Measurements from ENCODE around the gene BLTP3B.

BLTP3B gene

GRCh38 chr12:100166232-100166631 lies 23.6 kb upstream of the BLTP3B start:
- Histone ChIP-seq H3K9me3 (ENCODE audit: control insufficient read depth, insufficient read depth, low read length) (no peaks in the 10 kb centered on the region), H3K79me2 (ENCODE audit: control insufficient read depth, low read length) (no peaks in the 10 kb centered on the region), H3K27ac (ENCODE audit: low read depth, low read length) (no peak overlapping the region), H3K36me3 (ENCODE audit: control insufficient read depth, low read length) (no peaks in the 10 kb centered on the region; the same call in 1 of the 2 replicates), H4K20me1 (ENCODE audit: control insufficient read depth, insufficient read depth, low read depth, low read length) (no peaks in the 10 kb centered on the region), H3F3A (ENCODE audit: control insufficient read depth, insufficient read depth) (no peaks in the 10 kb centered on the region), H3K4me1 (ENCODE audit: control insufficient read depth, low read length) (no peaks in the 10 kb centered on the region), H3K4me2 (ENCODE audit: low read length) (no peak overlapping the region), H3K9me2 (replicated peaks; ENCODE audit: control insufficient read depth, low read length) (no peaks in the 10 kb centered on the region), H3K27me3 (ENCODE audit: control insufficient read depth, low read length) (no peaks in the 10 kb centered on the region), H3K4me3 (ENCODE audit: low read length) (no peak overlapping the region)
- no peak for TF ChIP-seq EZH2phosphoT487 (IDR thresholded peaks at IDR 0.05; ENCODE audit: borderline replicate concordance, low read length)
- TF ChIP-seq, protein P1, sequence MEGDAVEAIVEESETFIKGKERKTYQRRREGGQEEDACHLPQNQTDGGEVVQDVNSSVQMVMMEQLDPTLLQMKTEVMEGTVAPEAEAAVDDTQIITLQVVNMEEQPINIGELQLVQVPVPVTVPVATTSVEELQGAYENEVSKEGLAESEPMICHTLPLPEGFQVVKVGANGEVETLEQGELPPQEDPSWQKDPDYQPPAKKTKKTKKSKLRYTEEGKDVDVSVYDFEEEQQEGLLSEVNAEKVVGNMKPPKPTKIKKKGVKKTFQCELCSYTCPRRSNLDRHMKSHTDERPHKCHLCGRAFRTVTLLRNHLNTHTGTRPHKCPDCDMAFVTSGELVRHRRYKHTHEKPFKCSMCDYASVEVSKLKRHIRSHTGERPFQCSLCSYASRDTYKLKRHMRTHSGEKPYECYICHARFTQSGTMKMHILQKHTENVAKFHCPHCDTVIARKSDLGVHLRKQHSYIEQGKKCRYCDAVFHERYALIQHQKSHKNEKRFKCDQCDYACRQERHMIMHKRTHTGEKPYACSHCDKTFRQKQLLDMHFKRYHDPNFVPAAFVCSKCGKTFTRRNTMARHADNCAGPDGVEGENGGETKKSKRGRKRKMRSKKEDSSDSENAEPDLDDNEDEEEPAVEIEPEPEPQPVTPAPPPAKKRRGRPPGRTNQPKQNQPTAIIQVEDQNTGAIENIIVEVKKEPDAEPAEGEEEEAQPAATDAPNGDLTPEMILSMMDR (IDR thresholded peaks at IDR 0.05; ENCODE audit: low read depth, low read length, poor library complexity, severe bottlenecking) = no peak

GRCh38 chr12:100165356-100165755 lies 22.7 kb upstream of the BLTP3B start:
- H3K4me2 ChIP-seq (ENCODE audit: low read length) = no peak overlapping the region
- H3K9me3 ChIP-seq (ENCODE audit: control insufficient read depth, insufficient read depth, low read length) = no peaks in the 10 kb centered on the region
- no peaks in the 10 kb centered on the region for H4K20me1 ChIP-seq (ENCODE audit: control insufficient read depth, insufficient read depth, low read depth, low read length)
- H3K4me1 ChIP-seq (ENCODE audit: control insufficient read depth, low read length) = no peaks in the 10 kb centered on the region
- H3K27me3 ChIP-seq (ENCODE audit: control insufficient read depth, low read length) = no peaks in the 10 kb centered on the region
- no peaks in the 10 kb centered on the region for H3K9me2 ChIP-seq (replicated peaks; ENCODE audit: control insufficient read depth, low read length)
- no peaks in the 10 kb centered on the region; the same call in 1 of the 2 replicates for H3K36me3 ChIP-seq (ENCODE audit: control insufficient read depth, low read length)
- TF ChIP-seq, protein P1 (IDR thresholded peaks at IDR 0.05; ENCODE audit: low read depth, low read length, poor library complexity, severe bottlenecking) = no peak
- no peak for TF ChIP-seq EZH2phosphoT487 (IDR thresholded peaks at IDR 0.05; ENCODE audit: borderline replicate concordance, low read length)
- no peak overlapping the region for H3K4me3 ChIP-seq (ENCODE audit: low read length)
- no peaks in the 10 kb centered on the region for H3F3A ChIP-seq (ENCODE audit: control insufficient read depth, insufficient read depth)
- no peaks in the 10 kb centered on the region for H3K79me2 ChIP-seq (ENCODE audit: control insufficient read depth, low read length)
- no peak overlapping the region for H3K27ac ChIP-seq (ENCODE audit: low read depth, low read length)

DNA sequence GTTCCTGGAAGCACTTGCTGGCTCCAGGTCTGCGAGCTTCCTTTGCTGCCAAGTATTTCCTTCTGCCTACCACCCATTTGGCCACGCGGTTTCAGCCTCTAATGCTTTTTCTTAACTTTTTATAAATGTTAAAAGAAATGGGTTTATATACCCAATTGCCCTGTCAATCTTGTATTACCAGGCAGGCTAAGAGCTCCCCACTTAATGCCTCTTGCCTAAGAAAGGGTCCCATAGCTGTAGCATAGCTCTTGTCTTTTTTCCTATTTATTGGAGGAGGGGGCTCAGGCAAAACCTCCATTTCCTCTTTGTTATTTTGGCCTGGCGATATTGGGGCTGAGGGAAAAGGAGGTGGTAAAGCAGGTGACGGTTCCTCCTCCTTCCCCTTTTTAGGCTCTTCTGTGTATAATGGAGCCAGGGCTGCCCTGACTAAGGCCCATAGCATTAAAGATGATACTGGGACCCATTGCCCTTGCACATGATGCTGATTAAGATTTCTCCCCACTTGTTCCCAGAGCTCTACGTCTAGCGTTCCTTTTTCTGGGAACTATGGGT lies 21.6 kb upstream of the BLTP3B start:
- no peaks in the 10 kb centered on the region for H3K9me3 ChIP-seq (ENCODE audit: control insufficient read depth, insufficient read depth, low read length)
- H3K4me1 ChIP-seq (ENCODE audit: control insufficient read depth, low read length) = no peaks in the 10 kb centered on the region
- TF ChIP-seq EZH2phosphoT487 (IDR thresholded peaks at IDR 0.05; ENCODE audit: borderline replicate concordance, low read length) = no peak
- TF ChIP-seq, protein P1 (IDR thresholded peaks at IDR 0.05; ENCODE audit: low read depth, low read length, poor library complexity, severe bottlenecking) = no peak
- no peaks in the 10 kb centered on the region for H3K79me2 ChIP-seq (ENCODE audit: control insufficient read depth, low read length)
- H3K27ac ChIP-seq (ENCODE audit: low read depth, low read length) = no peak overlapping the region
- H3K27me3 ChIP-seq (ENCODE audit: control insufficient read depth, low read length) = no peaks in the 10 kb centered on the region
- no peaks in the 10 kb centered on the region for H3K9me2 ChIP-seq (replicated peaks; ENCODE audit: control insufficient read depth, low read length)
- H3K4me3 ChIP-seq (ENCODE audit: low read length) = no peak overlapping the region
- H3K4me2 ChIP-seq (ENCODE audit: low read length) = no peak overlapping the region; the same call in 1 of the 2 replicates
- no peaks in the 10 kb centered on the region for H4K20me1 ChIP-seq (ENCODE audit: control insufficient read depth, insufficient read depth, low read depth, low read length)
- H3K36me3 ChIP-seq (ENCODE audit: control insufficient read depth, low read length) = no peaks in the 10 kb centered on the region
- no peaks in the 10 kb centered on the region for H3F3A ChIP-seq (ENCODE audit: control insufficient read depth, insufficient read depth)
